Tibial nerve (tissue), 4 donors: ENCODE measurements around the gene CLCN2. TPM values are rescaled to one million over a fixed set of nuclear protein-coding genes. Genes with fewer than 3 reads are reported as not detected.

ENCODE experiments used
- DNase-seq, 2 donors: peaks; one replicate each; pipeline ENCODE4 v3.0.0-alpha.2; 2019; ENCODE audit warnings: low spot score in 2 of 2
- H3K27ac ChIP-seq, 4 donors: fragments of 200-600 bp; sonication (generic) in 3 of 4; one replicate each; pipeline ENCODE4 v1.5.1; 2017 to 2019; ENCODE audit warnings: mild to moderate bottlenecking in 1 of 4
- H3K27me3 ChIP-seq, 2 donors: fragments of 200-600 bp; sonication (generic) in 1 of 2; one replicate each; pipeline versions ENCODE4 v1.5.1 to v1.6.0; 2017 to 2019
- H3K36me3 ChIP-seq, 3 donors: fragments of 200-600 bp; sonication (generic); one replicate each; pipeline ENCODE4 v1.5.1; 2018 to 2019
- H3K4me1 ChIP-seq, 4 donors: fragments of 200-600 bp; sonication (generic) in 3 of 4; one replicate each; pipeline ENCODE4 v1.5.1; 2017 to 2019
- H3K4me3 ChIP-seq, 4 donors: fragments of 200-600 bp; sonication (generic) in 3 of 4; one replicate each; pipeline ENCODE4 v1.5.1; 2017 to 2019; ENCODE audit warnings: mild to moderate bottlenecking in 1 of 4, moderate library complexity in 1 of 4
- H3K9me3 ChIP-seq, 4 donors: fragments of 200-600 bp; sonication (generic) in 3 of 4; one replicate each; pipeline ENCODE4 v1.5.1; 2017 to 2019
- EP300 ChIP-seq, 2 donors: sonication (generic); formaldehyde crosslinking; IDR thresholded peaks; one replicate each; pipeline ENCODE4 v1.6.1; 2017; ENCODE audit warnings: antibody characterized with exemption in 2 of 2, mild to moderate bottlenecking in 1 of 2
- POLR2A ChIP-seq, 2 donors: fragments of 450-650 bp; IDR thresholded peaks; one replicate each; pipeline ENCODE4 v1.6.1; 2017; ENCODE audit warnings: antibody characterized with exemption in 2 of 2, mild to moderate bottlenecking in 2 of 2, moderate library complexity in 2 of 2
- WGBS, 2 donors: methylation state at CpG; one replicate each; pipeline ENCODE4 v1.1.5; 2018; 5-methylcytosine and 5-hydroxymethylcytosine counted together
- total RNA-seq, 4 donors: library from RNA; depleted of rRNA; stranded (reverse); fragments of >200 nt; gene quantifications; one replicate each; pipeline ENCODE4 v1.1.0, GENCODE V29; 2016
- TF ChIP-seq, protein P1 (sequence below), 5 experiments: fragments of 200-600 bp in 3 of 5; fragments of 450-650 bp in 2 of 5; sonication (generic) in 3 of 5; IDR thresholded peaks; one replicate each; pipeline ENCODE4 v1.5.1; 2016 to 2019; ENCODE audit warnings: antibody characterized with exemption in 5 of 5, mild to moderate bottlenecking in 3 of 5, moderate library complexity in 2 of 5

The CLCN2 gene
- total RNA-seq, 4 donors from 2014 or later = 51.3 to 86.3 (median 54.9) TPM

DNA sequence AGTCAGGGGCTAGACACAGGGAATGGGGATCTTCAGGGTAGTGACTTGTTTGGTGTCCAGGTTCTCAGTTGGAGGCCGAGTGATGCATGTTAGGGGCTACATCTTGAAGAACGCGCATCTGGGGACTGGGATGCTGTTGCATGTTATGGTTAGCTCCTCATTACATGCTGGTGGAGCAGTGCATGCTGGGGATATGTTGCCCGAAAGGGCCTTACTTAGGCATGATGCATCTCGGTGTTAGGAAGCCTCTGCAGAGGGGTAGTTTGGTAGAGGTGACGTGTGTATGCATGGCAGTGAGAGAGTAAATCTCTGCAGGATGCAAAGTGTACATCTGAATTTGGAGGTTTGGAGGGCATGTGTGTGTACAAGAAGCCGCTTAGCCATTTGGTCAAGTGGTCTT is 44.6 kb downstream of the CLCN2 start:
- Histone ChIP-seq H3K27ac (peak overlapping the region in 3 of 4 donors; percentile 96 to 99 (median 98)), H3K36me3 (peaks cover 7 to 37% (median 13%) of the 10 kb centered on the region in 3 donors), H3K4me3 (peak overlapping the region in 2 of 4 donors; percentile 86 to 98), H3K9me3 (no peaks in the 10 kb centered on the region), H3K27me3 (no peaks in the 10 kb centered on the region), H3K4me1 (peaks cover 0 to 69% (median 41%) of the 10 kb centered on the region in 4 donors)
- no peak for TF ChIP-seq POLR2A (IDR thresholded peaks at IDR 0.05)
- DNase-seq = no peak
- WGBS, 2 donors = 79 to 81% methylated on average over 7 of the region's 7 CpGs

DNA sequence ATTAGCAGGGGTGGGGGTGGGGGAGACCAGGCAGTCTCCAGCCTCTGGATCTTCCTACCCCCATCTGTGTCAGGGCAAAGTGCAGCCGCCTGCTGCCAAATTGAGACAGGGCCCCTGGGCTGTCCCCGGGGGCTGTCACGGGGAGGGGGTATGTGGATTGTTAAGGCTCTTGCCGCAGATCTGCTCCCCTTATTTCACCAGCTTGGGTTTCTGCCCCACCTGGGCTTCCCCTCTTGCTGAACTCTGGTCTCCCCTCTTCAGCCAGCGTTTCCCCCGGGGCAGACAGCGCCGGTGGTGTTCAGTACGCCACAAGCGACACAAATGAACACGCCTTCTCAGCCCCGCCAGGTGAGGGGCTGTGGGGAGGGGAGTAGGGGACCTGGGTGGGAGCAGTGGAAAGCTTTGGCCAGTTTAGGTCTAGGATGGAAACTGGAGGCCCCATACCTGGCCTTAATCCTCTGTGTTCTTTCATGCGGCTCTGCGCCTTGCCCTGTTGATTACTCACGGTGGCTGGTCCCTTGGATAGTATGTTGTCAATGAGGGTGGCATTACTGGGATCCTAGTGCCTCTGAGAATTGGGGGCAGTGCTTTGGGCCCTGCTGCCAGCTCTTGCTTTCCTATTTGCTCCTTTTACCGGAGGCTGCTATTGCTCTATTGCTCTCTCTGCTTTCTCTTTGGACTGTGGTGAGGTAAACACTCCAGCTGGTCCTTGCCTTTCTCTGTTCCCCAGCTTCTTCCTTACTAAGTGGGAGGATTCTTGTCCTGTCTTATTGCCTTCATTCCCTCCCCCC is 45.3 kb downstream of the CLCN2 start:
- TF ChIP-seq EP300 (IDR thresholded peaks at IDR 0.05) = no peak
- TF ChIP-seq POLR2A (IDR thresholded peaks at IDR 0.05) = no peak
- TF ChIP-seq, protein P1, sequence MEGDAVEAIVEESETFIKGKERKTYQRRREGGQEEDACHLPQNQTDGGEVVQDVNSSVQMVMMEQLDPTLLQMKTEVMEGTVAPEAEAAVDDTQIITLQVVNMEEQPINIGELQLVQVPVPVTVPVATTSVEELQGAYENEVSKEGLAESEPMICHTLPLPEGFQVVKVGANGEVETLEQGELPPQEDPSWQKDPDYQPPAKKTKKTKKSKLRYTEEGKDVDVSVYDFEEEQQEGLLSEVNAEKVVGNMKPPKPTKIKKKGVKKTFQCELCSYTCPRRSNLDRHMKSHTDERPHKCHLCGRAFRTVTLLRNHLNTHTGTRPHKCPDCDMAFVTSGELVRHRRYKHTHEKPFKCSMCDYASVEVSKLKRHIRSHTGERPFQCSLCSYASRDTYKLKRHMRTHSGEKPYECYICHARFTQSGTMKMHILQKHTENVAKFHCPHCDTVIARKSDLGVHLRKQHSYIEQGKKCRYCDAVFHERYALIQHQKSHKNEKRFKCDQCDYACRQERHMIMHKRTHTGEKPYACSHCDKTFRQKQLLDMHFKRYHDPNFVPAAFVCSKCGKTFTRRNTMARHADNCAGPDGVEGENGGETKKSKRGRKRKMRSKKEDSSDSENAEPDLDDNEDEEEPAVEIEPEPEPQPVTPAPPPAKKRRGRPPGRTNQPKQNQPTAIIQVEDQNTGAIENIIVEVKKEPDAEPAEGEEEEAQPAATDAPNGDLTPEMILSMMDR (IDR thresholded peaks at IDR 0.05) = no peak
- peaks cover 0 to 62% (median 41%) of the 10 kb centered on the region in 4 donors for H3K4me1 ChIP-seq
- H3K36me3 ChIP-seq = peaks cover 2 to 30% (median 7%) of the 10 kb centered on the region in 3 donors
- H3K4me3 ChIP-seq = peak overlapping the region; percentile 48 to 98 (median 88)
- H3K27me3 ChIP-seq = no peaks in the 10 kb centered on the region
- no peak for DNase-seq
- WGBS, 2 donors = 34 to 42% methylated on average over 16 of the region's 16 CpGs
- H3K9me3 ChIP-seq = no peaks in the 10 kb centered on the region
- H3K27ac ChIP-seq = peak overlapping the region; percentile 84 to 99 (median 97)

DNA sequence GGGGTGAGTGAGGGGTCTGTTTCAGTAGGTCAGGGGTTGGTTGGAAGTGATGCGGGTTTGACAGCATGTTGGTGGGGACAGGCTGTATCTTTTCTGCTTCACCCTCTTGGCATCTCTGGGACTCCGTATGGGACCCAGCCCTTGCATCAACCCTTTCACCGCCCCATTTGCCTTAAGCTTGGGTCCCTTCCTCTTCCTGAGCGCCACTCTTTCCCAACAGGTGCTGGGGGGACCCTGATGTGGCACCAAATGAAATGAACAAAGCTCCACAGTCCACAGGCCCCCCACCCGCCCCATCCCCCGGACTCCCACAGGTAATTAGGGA is 45.9 kb downstream of the CLCN2 start:
- TF ChIP-seq, protein P1 (IDR thresholded peaks at IDR 0.05) = no peak
- no peak for TF ChIP-seq POLR2A (IDR thresholded peaks at IDR 0.05)
- TF ChIP-seq EP300 (IDR thresholded peaks at IDR 0.05) = no peak
- Histone ChIP-seq H3K4me3 (peak overlapping the region; percentile 48 to 98 (median 88)), H3K4me1 (peaks cover 0 to 56% (median 36%) of the 10 kb centered on the region in 4 donors), H3K27me3 (no peaks in the 10 kb centered on the region), H3K36me3 (peaks cover 0 to 24% (median 1%) of the 10 kb centered on the region in 3 donors), H3K9me3 (no peaks in the 10 kb centered on the region), H3K27ac (peak overlapping the region; percentile 84 to 99 (median 97))
- WGBS, 2 donors = 6 to 7% methylated on average over 5 to 6 of the region's 6 CpGs
- no peak for DNase-seq

DNA sequence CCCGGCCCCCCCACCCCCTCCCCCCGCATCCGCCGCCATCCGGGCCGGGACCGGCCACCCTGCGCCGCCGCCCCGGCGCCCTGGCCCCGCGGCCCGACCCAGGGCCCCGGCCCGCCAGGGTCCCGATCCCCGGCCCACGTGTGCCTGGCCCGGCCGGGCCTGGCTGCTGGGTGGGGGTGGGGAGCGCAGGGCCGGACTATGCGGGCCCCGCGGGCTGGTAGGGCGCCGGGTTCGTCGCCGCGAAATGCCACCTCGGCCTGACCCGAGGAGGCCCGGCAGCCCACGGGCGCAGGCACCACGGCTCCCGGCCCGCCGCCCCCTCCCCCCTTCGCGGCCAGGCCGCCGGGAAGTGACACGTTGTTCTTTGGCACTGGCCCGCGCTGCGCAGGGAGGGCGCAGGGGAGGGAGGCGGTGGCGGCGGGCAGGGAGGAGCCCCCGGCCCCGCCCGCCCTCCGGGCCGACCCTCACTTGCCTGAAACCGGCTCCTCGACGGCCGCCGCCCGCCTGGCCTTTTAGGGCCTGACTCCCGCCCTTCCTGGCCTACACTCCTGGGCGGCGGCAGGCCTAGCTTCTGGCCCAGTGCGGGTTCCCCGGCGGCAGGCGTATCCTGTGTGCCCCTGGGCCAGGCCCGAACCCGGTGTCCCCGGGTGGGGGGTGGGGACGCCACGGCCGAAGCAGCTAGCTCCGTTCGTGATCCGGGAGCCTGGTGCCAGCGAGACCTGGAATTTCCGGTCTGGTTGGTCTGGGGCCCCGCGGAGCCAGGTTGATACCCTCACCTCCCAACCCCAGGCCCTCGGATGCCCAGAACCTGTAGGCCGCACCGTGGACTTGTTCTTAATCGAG is 46.5 kb downstream of the CLCN2 start:
- Histone ChIP-seq H3K27me3 (no peaks in the 10 kb centered on the region), H3K4me1 (peaks cover 0 to 50% (median 31%) of the 10 kb centered on the region in 4 donors), H3K9me3 (no peaks in the 10 kb centered on the region), H3K4me3 (peak overlapping the region; percentile 48 to 98 (median 88)), H3K36me3 (peaks cover 0 to 22% (median 0%) of the 10 kb centered on the region in 3 donors), H3K27ac (peak overlapping the region; percentile 84 to 99 (median 97))
- TF ChIP-seq, protein P1 (IDR thresholded peaks at IDR 0.05) = no peak
- TF ChIP-seq POLR2A (IDR thresholded peaks at IDR 0.05) (peak; percentile 6 to 83), EP300 (IDR thresholded peaks at IDR 0.05) (peak in 1 of 2 donors; percentile 72)
- peak; percentile 70 to 79 for DNase-seq
- 0% methylated on average over 15 to 26 of the region's 89 CpGs for WGBS, 2 donors

DNA sequence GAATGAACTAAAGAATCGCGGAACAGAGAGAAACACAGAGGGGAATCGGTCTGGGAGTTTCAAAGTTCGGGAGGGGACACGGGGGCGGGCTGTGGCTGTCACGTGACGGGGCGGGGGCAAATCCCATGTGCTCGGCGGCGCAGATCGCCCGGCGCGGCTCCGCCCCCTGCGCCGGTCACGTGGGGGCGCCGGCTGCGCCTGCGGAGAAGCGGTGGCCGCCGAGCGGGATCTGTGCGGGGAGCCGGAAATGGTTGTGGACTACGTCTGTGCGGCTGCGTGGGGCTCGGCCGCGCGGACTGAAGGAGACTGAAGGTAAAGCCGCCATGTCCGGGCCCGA is 47.1 kb downstream of the CLCN2 start, which contains the start of gene EIF4G1:
TSS of gene EIF4G1 (plus strand) at position 244 of the 337 bp plus-strand sequence. CDS start 1,191 bp downstream, outside the sequence.
- Histone ChIP-seq H3K36me3 (peaks cover 0 to 28% (median 0%) of the 10 kb centered on the region in 3 donors), H3K4me1 (peaks cover 0 to 44% (median 26%) of the 10 kb centered on the region in 4 donors), H3K27ac (peak within 1 kb of the TSS; percentile 84 to 99 (median 97)), H3K9me3 (no peaks in the 10 kb centered on the region), H3K4me3 (peak within 1 kb of the TSS; percentile 48 to 98 (median 88)), H3K27me3 (no peaks in the 10 kb centered on the region)
- WGBS, 2 donors = 0 to 1% methylated on average over 17 to 35 of the region's 40 CpGs
- peak; percentile 92 to 95 for DNase-seq
- TF ChIP-seq, protein P1 (IDR thresholded peaks at IDR 0.05) = no peak
- TF ChIP-seq POLR2A (IDR thresholded peaks at IDR 0.05) (peak in 1 of 2 donors; percentile 75), EP300 (IDR thresholded peaks at IDR 0.05) (peak in 1 of 2 donors; percentile 74)
